ENCODE measurements around the gene TGDS.
A peak's percentile ranks its signal among the peaks of the same experiment; 100 is the strongest.
"Not testable (repeated sequence)": the region's sequence is repeated elsewhere in the genome, so short reads cannot be mapped to it uniquely, and the experiment has no call there.

Gene TGDS, protein sequence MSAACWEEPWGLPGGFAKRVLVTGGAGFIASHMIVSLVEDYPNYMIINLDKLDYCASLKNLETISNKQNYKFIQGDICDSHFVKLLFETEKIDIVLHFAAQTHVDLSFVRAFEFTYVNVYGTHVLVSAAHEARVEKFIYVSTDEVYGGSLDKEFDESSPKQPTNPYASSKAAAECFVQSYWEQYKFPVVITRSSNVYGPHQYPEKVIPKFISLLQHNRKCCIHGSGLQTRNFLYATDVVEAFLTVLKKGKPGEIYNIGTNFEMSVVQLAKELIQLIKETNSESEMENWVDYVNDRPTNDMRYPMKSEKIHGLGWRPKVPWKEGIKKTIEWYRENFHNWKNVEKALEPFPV
- 15.9 to 24.0 (median 18.6) reads per million in 4 experiments for total RNA-seq

- peak; percentile 74 for DNase-seq
These were observed at the start of gene TGDS for GRCh38 chr13:94595950-94596574. TSS of gene TGDS (minus strand) at chr13:94596152. CDS start at chr13:94596136, 16 bp downstream.

DNA sequence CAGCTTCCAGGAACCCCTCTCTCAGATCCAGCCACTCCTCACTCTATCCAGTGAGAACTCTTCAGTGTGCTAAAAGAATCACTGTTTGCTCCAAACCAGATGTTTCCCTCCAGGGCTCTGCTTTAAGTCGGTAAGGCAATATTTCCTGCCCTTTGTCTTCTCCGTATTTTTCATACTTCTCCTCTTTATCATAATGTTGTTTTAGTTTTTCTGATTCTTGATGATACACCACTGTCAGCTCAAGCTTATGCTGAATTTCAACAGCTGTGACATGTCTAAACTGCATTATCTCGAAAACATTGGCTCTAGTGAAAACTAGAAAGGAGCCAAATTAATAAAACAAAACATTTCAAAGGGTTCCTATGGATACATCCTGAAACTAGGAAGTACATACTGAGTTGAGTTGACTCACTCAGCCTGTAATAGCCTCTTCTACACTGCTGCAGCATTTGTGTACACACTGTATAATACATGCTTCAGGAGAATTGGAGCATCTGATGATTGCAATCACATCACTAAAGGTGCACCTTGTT is 45.5 kb upstream of the TGDS start:
- DNase-seq = no peak

DNA sequence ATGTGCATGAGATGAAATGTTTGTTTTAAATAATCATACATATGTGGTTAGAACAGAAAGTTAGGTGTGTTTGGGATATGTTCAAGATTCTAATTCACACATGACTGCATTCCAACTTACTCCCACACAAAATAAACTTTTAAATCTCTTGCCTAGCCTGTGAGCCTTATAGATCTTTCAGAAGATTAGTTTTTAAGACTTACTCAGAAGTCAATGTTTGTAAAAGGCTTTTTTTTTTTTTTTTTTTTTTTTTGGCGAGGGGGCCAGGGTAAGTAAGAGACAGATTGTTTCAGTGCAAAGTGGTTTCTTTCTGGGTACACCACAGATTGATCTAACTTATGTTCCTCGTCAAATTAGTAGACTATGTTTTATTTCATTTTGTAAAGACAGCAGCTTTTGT is 44.8 kb upstream of the TGDS start:
- no peak for DNase-seq

- not testable (repeated sequence) for DNase-seq
These were observed 41.7 kb upstream of the TGDS start for GRCh38 chr13:94637677-94638076.

- no peak for DNase-seq
These were observed 41.1 kb upstream of the TGDS start for GRCh38 chr13:94636942-94637578.

DNA sequence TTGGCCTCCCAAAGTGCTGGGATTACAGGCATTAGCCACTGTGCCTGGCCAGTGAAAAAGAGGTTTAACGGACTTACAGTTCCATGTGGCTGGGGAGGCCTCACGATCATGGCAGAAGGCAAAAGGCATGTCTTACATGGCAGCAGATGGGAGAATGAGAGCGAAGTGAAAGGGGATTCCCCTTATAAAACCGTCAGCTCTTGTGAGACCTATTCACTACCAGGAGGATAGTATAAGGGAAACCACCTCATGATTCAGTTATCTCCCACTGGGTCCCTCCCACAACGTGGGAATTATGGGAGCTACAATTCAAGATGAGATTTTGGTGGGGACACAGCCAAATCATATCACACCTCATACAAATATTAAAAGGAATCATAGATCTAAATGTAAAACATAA is 40.1 kb upstream of the TGDS start:
- DNase-seq = not testable (repeated sequence)

GRCh38 chr13:94632226-94632980 is 36.5 kb upstream of the TGDS start:
- no peak for DNase-seq

DNA sequence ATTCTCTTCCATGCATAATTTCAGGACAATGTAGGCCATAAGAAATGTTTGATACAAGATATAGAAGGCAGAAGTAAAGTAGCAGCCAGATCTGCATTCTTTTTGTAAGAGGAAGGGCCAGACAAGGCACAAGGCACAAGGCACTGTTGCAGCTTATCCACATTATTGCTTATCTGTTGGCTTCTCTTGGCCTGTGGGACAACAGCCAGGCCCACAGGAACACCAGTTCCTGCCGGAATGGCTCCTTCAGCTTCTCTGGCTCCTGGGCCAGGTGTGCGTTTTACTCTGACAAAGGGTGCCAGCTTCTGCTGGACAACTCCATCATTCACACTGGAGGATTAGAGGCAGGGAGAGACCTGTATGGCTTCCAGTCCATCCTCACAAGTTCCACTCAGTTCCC is 34.9 kb upstream of the TGDS start:
- DNase-seq = no peak

DNA sequence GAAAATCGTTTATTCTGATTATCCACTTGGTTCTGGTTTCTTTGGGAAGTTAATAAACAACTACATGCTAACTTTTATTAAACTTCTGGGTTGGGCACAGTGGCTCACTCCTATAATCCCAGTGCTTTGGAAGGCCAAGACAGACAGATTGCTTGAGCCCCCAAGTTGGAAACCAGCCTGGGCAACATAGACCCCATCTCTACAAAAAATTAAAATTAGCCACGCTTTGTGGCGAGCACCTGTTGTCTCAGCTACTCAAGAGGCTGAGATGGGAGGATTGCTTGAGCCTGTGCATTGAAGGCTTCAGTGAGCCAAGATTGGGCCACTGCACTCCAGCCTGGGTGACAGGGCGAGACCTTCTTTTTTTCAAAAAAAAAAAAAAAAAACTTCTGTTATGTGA is 27.4 kb upstream of the TGDS start:
- no peak for DNase-seq

- DNase-seq = no peak
These were observed 26.4 kb upstream of the TGDS start for GRCh38 chr13:94622344-94622743.

DNA sequence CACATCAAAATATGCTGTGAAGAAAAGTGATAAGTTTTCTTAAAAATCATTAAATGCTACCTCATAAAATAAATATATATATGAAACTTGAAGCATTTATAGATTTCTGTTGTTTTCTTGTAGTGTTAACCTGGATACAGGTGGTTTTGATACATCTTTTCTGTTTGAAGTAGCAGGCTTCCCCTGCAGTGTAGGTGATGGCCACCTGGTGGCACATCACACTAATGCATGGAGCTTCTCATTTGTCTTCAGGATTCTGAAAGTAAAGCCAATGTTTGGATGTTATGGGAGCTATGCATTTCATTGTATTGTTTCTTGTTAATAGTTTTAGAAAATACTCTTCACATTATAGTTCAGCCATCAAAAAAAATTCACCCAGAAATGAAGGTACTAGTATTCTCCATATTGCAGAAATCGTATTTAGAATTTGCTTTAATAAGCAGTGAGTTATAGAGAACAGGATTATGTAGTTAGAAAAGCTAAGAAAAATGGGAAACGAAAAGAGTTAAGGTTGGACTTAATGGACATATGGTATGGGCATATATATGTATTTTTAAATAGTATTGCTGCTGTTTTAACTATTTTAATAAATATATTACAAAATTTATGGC is 24.4 kb upstream of the TGDS start:
- DNase-seq = no peak

DNA sequence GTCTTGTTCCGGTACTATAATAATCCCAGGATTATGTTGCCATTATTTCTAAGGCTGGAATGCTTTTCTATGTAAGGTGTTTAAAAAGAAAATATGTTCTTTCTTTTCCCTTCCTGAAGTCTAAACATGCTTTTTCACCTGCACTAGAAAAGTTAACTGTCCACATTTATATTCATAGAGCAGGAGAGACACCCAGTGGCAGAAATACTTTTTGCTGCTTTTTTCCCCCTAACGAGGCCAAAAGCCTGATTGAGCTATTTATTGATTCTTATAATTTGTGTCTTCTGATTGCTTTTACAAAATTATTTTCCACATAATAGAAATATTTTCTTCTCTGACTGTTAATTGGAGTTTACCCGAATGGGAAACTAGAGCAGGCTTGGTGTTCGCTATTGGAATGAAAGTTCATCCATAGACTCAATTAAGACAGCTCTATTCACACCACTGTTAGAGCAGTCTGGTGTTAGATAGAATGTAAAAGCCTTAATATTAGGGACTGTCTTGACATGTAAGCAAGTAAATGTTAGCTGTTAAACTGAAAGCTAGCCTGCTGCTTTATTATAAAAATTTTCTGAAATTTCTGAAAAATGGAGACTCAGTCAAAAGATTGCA is 21.5 kb upstream of the TGDS start:
- peak; percentile 0 for DNase-seq

GRCh38 chr13:94613051-94613450 is 17.1 kb upstream of the TGDS start:
- DNase-seq = no peak

- DNase-seq = no peak
These were observed 16.1 kb upstream of the TGDS start for GRCh38 chr13:94612050-94612449.

GRCh38 chr13:94610475-94610874 is 14.5 kb upstream of the TGDS start:
- no peak for DNase-seq

- no peak for DNase-seq
These were observed 13.2 kb upstream of the TGDS start for GRCh38 chr13:94609196-94609595.

DNA sequence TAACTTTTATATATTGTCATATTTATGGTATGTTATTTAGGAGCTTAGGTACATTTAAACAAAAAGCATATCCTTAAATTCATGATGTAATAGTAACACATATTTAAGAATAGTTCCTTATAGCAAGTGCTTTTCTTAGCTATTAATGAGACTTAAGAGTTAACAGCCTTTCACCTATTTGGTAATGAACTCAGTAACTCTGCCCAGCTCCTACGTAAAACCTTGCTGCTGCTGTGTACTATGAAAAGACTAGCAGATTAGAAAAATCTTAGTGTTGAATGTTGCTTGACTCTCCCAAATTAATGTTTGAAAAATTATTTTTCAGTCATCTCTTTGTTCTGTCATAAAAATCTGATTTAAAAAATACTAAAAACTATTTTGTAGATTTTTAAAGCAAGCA is 12.6 kb upstream of the TGDS start:
- no peak for DNase-seq

DNA sequence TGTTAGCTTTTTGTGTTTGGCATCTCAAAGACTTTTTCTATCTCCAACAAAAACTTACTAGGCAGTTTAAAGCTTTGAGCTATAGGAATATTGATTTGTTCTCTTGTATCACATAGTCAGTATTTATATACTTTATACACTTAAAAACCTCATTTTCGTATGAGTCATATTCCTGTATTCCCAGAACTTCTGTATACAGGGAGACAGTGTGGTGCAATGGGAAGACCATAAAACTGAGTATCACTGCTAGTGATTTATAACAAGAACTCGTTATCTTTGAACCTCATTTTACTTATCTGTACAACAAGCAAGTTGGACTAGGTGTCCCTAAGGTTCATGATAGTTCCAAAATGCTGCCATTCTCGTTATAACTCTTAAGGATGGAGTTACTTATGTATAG is 12.0 kb upstream of the TGDS start:
- no peak for DNase-seq

DNA sequence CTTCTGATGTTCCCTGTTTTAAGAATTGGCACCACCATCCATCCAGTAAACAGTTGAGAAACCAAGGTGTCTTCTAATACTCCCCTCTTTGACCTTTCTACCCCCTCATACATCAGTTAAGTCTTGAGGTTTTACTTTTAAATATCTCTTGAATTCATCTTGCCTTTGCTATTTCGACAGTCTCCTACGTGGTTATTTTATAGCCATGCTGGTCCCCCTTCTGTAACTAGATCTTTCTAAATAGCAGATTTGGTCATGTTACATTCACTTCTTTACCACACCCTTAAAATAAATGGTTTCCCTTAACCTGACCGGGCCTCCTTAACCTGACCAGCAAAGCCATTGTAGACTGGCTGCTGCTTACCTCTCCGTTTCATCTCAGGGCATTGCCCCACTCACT is 11.1 kb upstream of the TGDS start:
- DNase-seq = no peak

DNA sequence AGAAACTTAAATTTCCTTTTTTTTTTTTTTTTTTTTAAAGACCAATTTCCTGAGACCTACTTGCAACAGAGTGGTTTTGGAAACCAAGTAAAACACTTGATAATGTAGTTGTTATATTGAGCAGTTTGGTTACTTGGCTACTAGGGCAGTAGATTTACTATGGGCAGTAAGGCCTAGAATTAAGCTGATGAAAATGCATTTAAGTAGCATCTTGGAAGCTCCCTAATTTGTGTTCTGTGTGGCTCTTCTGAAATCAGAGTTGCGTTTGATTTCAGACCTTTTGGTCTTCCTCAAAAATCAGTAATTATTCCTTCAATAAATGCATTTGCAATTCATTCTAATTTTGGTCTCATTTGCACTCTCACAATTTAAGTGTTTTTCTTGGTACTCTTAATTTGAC is 6.5 kb upstream of the TGDS start:
- DNase-seq = no peak

- DNase-seq = peak; percentile 77
These were observed 5.8 kb upstream of the TGDS start, which contains the start of gene GPR180 for GRCh38 chr13:94601446-94602431. TSS of gene GPR180 (plus strand) at chr13:94601857. CDS start at chr13:94601928, 71 bp downstream.
